OCI-LY7 (cell line): ENCODE data around the gene CTNNA3. TPM values are rescaled to one million over a fixed set of nuclear protein-coding genes. Genes with fewer than 3 reads are reported as not detected.

ENCODE experiments used
- BruUV-seq: library from RNA; stranded (reverse); fragments of 400-500 nt; replicated peaks from 2 replicates; lab custom pipeline; 2021; lab: Mats Ljungman, UMichigan
- CTCF ChIA-PET: fragments of 300-600 bp; sonication (Branson Sonifier 250); formaldehyde crosslinking; loops from one replicate; lab custom pipeline; 2022; ENCODE audit warnings: antibody characterized with exemption; ENCODE audit not compliant: unreplicated experiment; lab: Charles Lee
- POLR2A ChIA-PET: fragments of 300-600 bp; sonication (Branson Sonifier 250); formaldehyde crosslinking; loops from one replicate; lab custom pipeline; 2022; ENCODE audit warnings: antibody characterized with exemption; lab: Charles Lee
- DNase-seq: peaks from one replicate; pipeline ENCODE4 v3.0.0-alpha.2; 2015; ENCODE audit warnings: low spot score
- H2AFZ ChIP-seq: fragments of 200-600 bp; sonication (generic), shearing (Covaris generic); 2 replicates; pipeline ENCODE4 v1.6.1; 2014; ENCODE audit warnings: mild to moderate bottlenecking, antibody characterized with exemption, low read length, moderate library complexity
- H3K27ac ChIP-seq: fragments of 200-600 bp; sonication (generic); 2 replicates; pipeline ENCODE4 v1.5.1; 2014; ENCODE audit warnings: mixed run types, low read depth, mild to moderate bottlenecking, moderate library complexity, low read length, inconsistent platforms; ENCODE audit not compliant: poor library complexity, severe bottlenecking
- H3K36me3 ChIP-seq: fragments of 200-600 bp; sonication (generic); 2 replicates; pipeline ENCODE4 v1.6.1; 2014; ENCODE audit warnings: mild to moderate bottlenecking, antibody characterized with exemption, low read length, moderate library complexity, mixed read lengths; ENCODE audit not compliant: insufficient read depth
- H3K4me1 ChIP-seq: fragments of 200-600 bp; sonication (generic); 2 replicates; pipeline ENCODE4 v1.5.1; 2014; ENCODE audit warnings: mild to moderate bottlenecking, low read length; ENCODE audit not compliant: insufficient read depth, poor library complexity, severe bottlenecking
- H3K4me2 ChIP-seq: fragments of 200-600 bp; sonication (generic); 2 replicates; pipeline ENCODE4 v1.6.1; 2014; ENCODE audit warnings: mild to moderate bottlenecking, low read length
- H3K4me3 ChIP-seq: fragments of 200-600 bp; sonication (generic); 2 replicates; pipeline ENCODE4 v1.5.1; 2014; ENCODE audit warnings: mild to moderate bottlenecking, low read depth, low read length; ENCODE audit not compliant: poor library complexity, severe bottlenecking
- H3K79me2 ChIP-seq: fragments of 200-600 bp; sonication (generic); 2 replicates; pipeline ENCODE4 v1.6.1; 2016; ENCODE audit warnings: low read depth, mild to moderate bottlenecking, low read length, moderate library complexity, mixed read lengths; ENCODE audit not compliant: insufficient read depth
- H3K9me2 ChIP-seq: fragments of 200-600 bp; sonication (generic); 2 replicates; pipeline ENCODE4 v1.6.1; 2016; ENCODE audit warnings: mild to moderate bottlenecking, low read length, mixed read lengths; ENCODE audit not compliant: insufficient read depth
- H3K9me3 ChIP-seq: fragments of 200-600 bp; sonication (generic); 2 replicates; pipeline ENCODE4 v1.6.1; 2014; ENCODE audit warnings: mild to moderate bottlenecking, mixed run types, low read length, mixed read lengths
- H4K20me1 ChIP-seq: fragments of 200-600 bp; sonication (generic); 2 replicates; pipeline ENCODE4 v1.6.1; 2014; ENCODE audit warnings: mild to moderate bottlenecking, antibody characterized with exemption, low read length, moderate library complexity, mixed read lengths; ENCODE audit not compliant: insufficient read depth
- EZH2phosphoT487 ChIP-seq: fragments of 200-600 bp; sonication (generic); IDR thresholded peaks from 2 replicates; pipeline ENCODE4 v1.6.1; 2018; ENCODE audit warnings: low read depth, borderline replicate concordance, mild to moderate bottlenecking, mixed run types, antibody characterized with exemption, low read length, moderate library complexity, mixed read lengths
- intact Hi-C: fragments of 100-400 bp; cut with micrococcal nuclease; formaldehyde crosslinking; loops from one replicate; pipeline ENCODE4 v1.10.0; 2022; ENCODE audit not compliant: unreplicated experiment
- total RNA-seq, 2 experiments: library from RNA; depleted of rRNA in 1 of 2; stranded (reverse); fragments of >200 nt in 1 of 2; shearing (Covaris generic) in 1 of 2; gene quantifications; 2 replicates each; pipeline ENCODE4 v1.2.3, GENCODE V29; 2014 to 2022
- TF ChIP-seq, protein P1 (sequence below): fragments of 200-600 bp; sonication (generic); conservative IDR thresholded peaks from 2 replicates; pipeline ENCODE4 v1.5.1; 2014; ENCODE audit warnings: mild to moderate bottlenecking, antibody characterized with exemption, low read length, moderate library complexity, mixed read lengths

The CTNNA3 gene
- total RNA-seq, 2 experiments from 2014 or later, result not detected

DNA sequence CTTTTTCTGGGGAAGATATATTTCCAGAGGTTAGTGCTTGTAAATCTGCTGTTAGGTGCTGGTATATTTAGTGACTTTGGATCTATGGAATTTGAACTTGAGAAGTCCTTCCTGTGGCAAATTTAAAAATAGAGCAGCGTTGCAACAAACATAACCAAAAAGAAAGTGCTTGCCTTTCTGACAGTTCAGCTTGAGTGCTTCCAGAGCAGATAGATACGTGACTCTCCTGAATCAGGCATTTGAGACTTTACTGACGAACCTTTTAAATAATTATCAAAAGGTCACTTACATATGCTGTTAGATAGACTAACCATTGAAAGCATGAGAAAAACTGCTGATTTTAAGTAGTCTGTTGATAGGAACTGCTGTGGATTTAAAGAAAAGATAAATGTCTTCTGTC is 1157.6 kb downstream of the CTNNA3 start:
- Histone ChIP-seq H3K27ac (no peak overlapping the region), H4K20me1 (no peaks in the 10 kb centered on the region), H3K9me2 (no peaks in the 10 kb centered on the region), H3K9me3 (no peaks in the 10 kb centered on the region), H3K4me3 (no peak overlapping the region), H2AFZ (no peak overlapping the region), H3K36me3 (no peaks in the 10 kb centered on the region), H3K4me1 (no peaks in the 10 kb centered on the region), H3K79me2 (no peaks in the 10 kb centered on the region), H3K4me2 (no peak overlapping the region)
- ChIA-PET CTCF (no interaction called here), POLR2A (no interaction called here)
- no peak for DNase-seq
- no TSS peak for BruUV-seq
- intact Hi-C loops, result no loop called here
- no peak for TF ChIP-seq EZH2phosphoT487
- TF ChIP-seq, protein P1, sequence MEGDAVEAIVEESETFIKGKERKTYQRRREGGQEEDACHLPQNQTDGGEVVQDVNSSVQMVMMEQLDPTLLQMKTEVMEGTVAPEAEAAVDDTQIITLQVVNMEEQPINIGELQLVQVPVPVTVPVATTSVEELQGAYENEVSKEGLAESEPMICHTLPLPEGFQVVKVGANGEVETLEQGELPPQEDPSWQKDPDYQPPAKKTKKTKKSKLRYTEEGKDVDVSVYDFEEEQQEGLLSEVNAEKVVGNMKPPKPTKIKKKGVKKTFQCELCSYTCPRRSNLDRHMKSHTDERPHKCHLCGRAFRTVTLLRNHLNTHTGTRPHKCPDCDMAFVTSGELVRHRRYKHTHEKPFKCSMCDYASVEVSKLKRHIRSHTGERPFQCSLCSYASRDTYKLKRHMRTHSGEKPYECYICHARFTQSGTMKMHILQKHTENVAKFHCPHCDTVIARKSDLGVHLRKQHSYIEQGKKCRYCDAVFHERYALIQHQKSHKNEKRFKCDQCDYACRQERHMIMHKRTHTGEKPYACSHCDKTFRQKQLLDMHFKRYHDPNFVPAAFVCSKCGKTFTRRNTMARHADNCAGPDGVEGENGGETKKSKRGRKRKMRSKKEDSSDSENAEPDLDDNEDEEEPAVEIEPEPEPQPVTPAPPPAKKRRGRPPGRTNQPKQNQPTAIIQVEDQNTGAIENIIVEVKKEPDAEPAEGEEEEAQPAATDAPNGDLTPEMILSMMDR, result no peak

DNA sequence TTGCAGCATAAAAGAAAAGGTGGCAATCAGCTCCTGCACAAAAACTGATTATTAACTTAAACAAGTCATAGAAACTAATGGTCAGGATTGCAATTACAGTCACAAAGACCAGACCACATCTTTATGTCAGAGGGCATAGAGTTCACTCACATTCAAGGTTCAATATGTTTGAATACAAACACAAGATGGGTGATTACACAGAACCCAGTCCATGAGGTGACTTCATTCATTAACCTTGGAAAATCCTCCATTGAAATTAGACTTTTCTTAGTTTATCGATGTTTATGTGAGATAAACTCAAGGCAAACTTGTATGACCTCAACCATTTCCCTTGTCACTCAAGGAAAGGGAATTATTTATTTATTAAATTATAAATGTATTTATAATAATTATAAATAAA is 1158.8 kb downstream of the CTNNA3 start:
- Histone ChIP-seq H3K9me3 (no peaks in the 10 kb centered on the region), H3K9me2 (no peaks in the 10 kb centered on the region), H3K36me3 (no peaks in the 10 kb centered on the region), H2AFZ (no peak overlapping the region), H3K27ac (no peak overlapping the region), H4K20me1 (no peaks in the 10 kb centered on the region), H3K4me1 (no peaks in the 10 kb centered on the region), H3K4me2 (no peak overlapping the region), H3K4me3 (no peak overlapping the region), H3K79me2 (no peaks in the 10 kb centered on the region)
- intact Hi-C loops, result no loop called here
- BruUV-seq, result no TSS peak
- DNase-seq, result no peak
- POLR2A ChIA-PET, result no interaction called here
- TF ChIP-seq, protein P1, result no peak
- TF ChIP-seq EZH2phosphoT487, result no peak
- CTCF ChIA-PET, result no interaction called here

DNA sequence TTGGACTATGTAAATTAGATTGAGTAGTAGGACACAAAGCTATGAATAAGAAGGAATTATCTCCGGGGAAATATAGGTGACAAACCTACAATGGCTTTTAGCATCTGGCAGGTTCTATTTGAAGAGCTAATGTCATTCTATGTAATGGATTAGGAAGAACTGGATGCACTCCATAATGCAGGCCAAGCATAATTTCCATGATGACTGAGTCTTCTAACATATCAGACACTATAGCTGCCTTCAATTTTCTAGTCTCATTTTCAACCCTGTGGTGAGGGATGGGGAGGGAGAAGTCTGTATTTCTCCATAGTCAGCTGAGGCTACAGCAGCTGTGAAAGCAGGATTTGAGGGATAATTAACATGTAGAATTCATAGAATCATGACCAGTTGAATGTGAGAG is 1160.6 kb downstream of the CTNNA3 start:
- no peaks in the 10 kb centered on the region for H3K4me1 ChIP-seq
- no peak overlapping the region for H3K4me3 ChIP-seq
- DNase-seq, result no peak
- intact Hi-C loops, result no loop called here
- no peaks in the 10 kb centered on the region for H3K79me2 ChIP-seq
- no peak for TF ChIP-seq EZH2phosphoT487
- TF ChIP-seq, protein P1, result no peak
- BruUV-seq, result no TSS peak
- POLR2A ChIA-PET, result interaction anchor here (0.6 kb wide), 1 partner anchor 13 kb away, joined by 3 read pairs; no protein-coding TSS in a partner anchor
- no peak overlapping the region for H3K4me2 ChIP-seq
- no peaks in the 10 kb centered on the region for H3K9me2 ChIP-seq
- H3K9me3 ChIP-seq, result no peaks in the 10 kb centered on the region
- no peaks in the 10 kb centered on the region for H3K36me3 ChIP-seq
- H2AFZ ChIP-seq, result no peak overlapping the region
- CTCF ChIA-PET, result no interaction called here
- no peaks in the 10 kb centered on the region for H4K20me1 ChIP-seq
- H3K27ac ChIP-seq, result no peak overlapping the region
